Effector memory CD8-positive, alpha-beta T cell (primary cell): ENCODE results near the gene FAM185A.
"Not testable (repeated sequence)": the region's sequence is repeated elsewhere in the genome, so short reads cannot be mapped to it uniquely, and the experiment has no call there.

Experiments
- ATAC-seq: fragments of 150-1000 bp; cut with Tn5 transposase; replicated peaks from 2 replicates; pipeline ENCODE4 v1.10.0; 2021; ENCODE audit warnings: mild to moderate bottlenecking, moderate library complexity
- DNase-seq, 3 experiments: peaks; one replicate each; pipeline ENCODE4 v3.0.0; 2021
- H3K27ac Mint-ChIP-seq, 2 donors: one replicate each; pipeline ENCODE4 v1.8.0; 2022; ENCODE audit warnings: mild to moderate bottlenecking in 2 of 2, mixed read lengths in 2 of 2, moderate library complexity in 2 of 2
- H3K27me3 Mint-ChIP-seq, 2 donors: one replicate each; pipeline ENCODE4 v1.8.0; 2022; ENCODE audit warnings: mixed read lengths in 2 of 2
- H3K36me3 Mint-ChIP-seq: one replicate; pipeline ENCODE4 v1.8.0; 2022; ENCODE audit warnings: mild to moderate bottlenecking, moderate library complexity, mixed read lengths; ENCODE audit not compliant: insufficient read depth
- H3K4me1 Mint-ChIP-seq, 2 donors: one replicate each; pipeline ENCODE4 v1.8.0; 2022; ENCODE audit warnings: low read depth in 2 of 2, mixed read lengths in 2 of 2
- H3K4me3 Mint-ChIP-seq, 2 donors: one replicate each; pipeline ENCODE4 v1.8.0; 2022; ENCODE audit warnings: mild to moderate bottlenecking in 2 of 2, mixed read lengths in 2 of 2, moderate library complexity in 2 of 2
- H3K9me3 Mint-ChIP-seq, 2 donors: one replicate each; pipeline ENCODE4 v1.8.0; 2022; ENCODE audit warnings: mixed read lengths in 2 of 2

Gene FAM185A

DNA sequence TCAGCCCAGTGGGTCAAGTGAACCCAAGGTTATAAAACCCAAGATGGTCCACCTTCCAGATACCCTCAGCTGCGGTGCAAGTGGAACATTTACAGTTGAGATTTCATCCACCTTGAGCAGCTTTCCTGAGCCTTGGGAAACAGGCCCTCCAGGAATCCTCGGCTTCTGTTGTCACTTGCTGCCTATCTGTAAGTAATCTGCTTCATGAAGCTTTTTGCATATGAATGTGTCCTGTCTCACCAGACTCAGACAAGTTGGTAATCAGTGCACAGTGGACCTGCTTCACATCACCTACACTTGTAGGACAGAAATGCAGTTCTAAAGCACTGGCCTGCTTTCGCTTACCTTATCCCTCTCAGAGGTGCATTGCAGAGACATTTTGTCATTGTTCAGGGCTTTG lies 80.3 kb downstream of the FAM185A start:
- H3K27ac Mint-ChIP-seq: no peak overlapping the region
- no peak overlapping the region for H3K4me3 Mint-ChIP-seq
- H3K4me1 Mint-ChIP-seq: no peaks in the 10 kb centered on the region
- DNase-seq (no peak), ATAC-seq (no peak)
- peaks cover 5% of the 10 kb centered on the region for H3K36me3 Mint-ChIP-seq
- no peaks in the 10 kb centered on the region for H3K27me3 Mint-ChIP-seq
- no peaks in the 10 kb centered on the region for H3K9me3 Mint-ChIP-seq

DNA sequence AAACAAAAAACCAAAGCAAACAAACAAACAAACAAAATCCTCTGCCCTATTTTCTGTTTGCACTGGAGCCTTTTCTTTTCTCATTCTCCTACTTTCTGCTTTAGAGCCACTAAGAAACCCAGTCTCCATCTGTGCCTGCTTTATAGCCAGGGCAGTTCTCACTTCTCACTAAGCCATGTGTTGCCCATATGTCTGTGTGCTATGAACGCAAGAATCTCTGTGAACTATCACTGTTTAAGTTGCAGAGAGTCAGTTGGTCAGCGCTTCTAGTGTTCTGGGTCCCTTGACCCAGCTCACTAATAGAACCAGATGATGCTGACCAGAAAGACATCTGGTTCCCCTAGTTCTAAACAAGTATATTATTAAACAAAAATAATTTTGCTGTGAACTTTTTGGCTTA lies 81.4 kb downstream of the FAM185A start:
- H3K27ac Mint-ChIP-seq: no peak overlapping the region
- DNase-seq: no peak
- no peaks in the 10 kb centered on the region for H3K9me3 Mint-ChIP-seq
- no peak overlapping the region for H3K4me3 Mint-ChIP-seq
- H3K4me1 Mint-ChIP-seq: no peaks in the 10 kb centered on the region
- H3K36me3 Mint-ChIP-seq: no peaks in the 10 kb centered on the region
- no peaks in the 10 kb centered on the region for H3K27me3 Mint-ChIP-seq
- no peak for ATAC-seq

GRCh38 chr7:102832674-102833073 lies 83.9 kb downstream of the FAM185A start:
- ATAC-seq (no peak), DNase-seq (no peak)
- H3K36me3 Mint-ChIP-seq: no peaks in the 10 kb centered on the region
- no peaks in the 10 kb centered on the region for H3K4me1 Mint-ChIP-seq
- H3K27me3 Mint-ChIP-seq: no peaks in the 10 kb centered on the region
- H3K4me3 Mint-ChIP-seq: no peak overlapping the region
- no peaks in the 10 kb centered on the region for H3K9me3 Mint-ChIP-seq
- H3K27ac Mint-ChIP-seq: no peak overlapping the region

DNA sequence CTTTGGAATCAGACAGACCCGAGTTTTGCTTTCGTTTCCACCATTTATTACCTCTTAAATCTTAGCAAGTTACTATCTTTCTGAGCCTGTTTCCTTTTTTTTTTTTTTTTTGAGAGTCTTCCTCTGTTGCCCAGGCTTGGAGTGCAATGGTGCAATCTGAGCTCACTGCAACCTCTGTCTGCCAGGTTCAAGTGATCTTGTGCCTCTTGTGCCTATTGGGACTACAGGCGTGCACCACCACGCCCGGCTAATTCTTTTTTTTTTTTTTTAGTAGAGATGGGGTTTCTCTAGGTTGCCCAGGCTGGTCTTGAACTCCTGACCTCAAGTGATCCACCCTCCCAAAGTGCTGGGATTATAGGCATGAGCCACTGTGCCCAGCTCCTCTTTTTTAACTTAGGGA lies 84.5 kb downstream of the FAM185A start:
- no peaks in the 10 kb centered on the region for H3K27me3 Mint-ChIP-seq
- DNase-seq: no peak
- no peak for ATAC-seq
- no peaks in the 10 kb centered on the region for H3K9me3 Mint-ChIP-seq
- no peak overlapping the region for H3K4me3 Mint-ChIP-seq
- no peak overlapping the region for H3K27ac Mint-ChIP-seq
- H3K36me3 Mint-ChIP-seq: no peaks in the 10 kb centered on the region
- H3K4me1 Mint-ChIP-seq: no peaks in the 10 kb centered on the region

DNA sequence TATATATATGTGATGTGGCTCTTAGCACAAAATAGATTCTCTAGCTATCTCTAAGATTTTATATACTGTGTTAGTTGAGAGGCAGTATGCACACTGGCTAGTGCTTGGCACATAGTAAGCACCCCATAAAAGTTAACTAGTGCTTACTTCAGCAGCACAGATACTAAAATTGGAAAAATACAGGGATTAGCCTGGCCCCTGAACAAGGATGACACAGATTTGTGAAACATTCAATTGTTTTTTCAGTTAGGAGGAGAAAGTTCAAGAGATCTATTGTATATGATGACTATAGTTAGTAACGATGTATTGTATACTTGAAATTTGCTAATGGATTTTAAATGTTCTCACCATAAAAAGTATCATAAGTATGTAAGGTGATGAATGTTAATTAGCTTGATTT lies 85.7 kb downstream of the FAM185A start:
- no peak overlapping the region for H3K4me3 Mint-ChIP-seq
- ATAC-seq (no peak), DNase-seq (no peak)
- H3K4me1 Mint-ChIP-seq: no peaks in the 10 kb centered on the region
- no peak overlapping the region for H3K27ac Mint-ChIP-seq
- no peaks in the 10 kb centered on the region for H3K9me3 Mint-ChIP-seq
- H3K36me3 Mint-ChIP-seq: no peaks in the 10 kb centered on the region
- no peaks in the 10 kb centered on the region for H3K27me3 Mint-ChIP-seq

GRCh38 chr7:102834999-102835398 lies 86.2 kb downstream of the FAM185A start:
- ATAC-seq: no peak
- DNase-seq: no peak
- H3K4me1 Mint-ChIP-seq: no peaks in the 10 kb centered on the region
- H3K27me3 Mint-ChIP-seq: no peaks in the 10 kb centered on the region
- H3K9me3 Mint-ChIP-seq: no peaks in the 10 kb centered on the region
- H3K4me3 Mint-ChIP-seq: no peak overlapping the region
- no peaks in the 10 kb centered on the region for H3K36me3 Mint-ChIP-seq
- H3K27ac Mint-ChIP-seq: no peak overlapping the region

GRCh38 chr7:102836191-102836919 lies 87.6 kb downstream of the FAM185A start:
- H3K4me1 Mint-ChIP-seq: no peaks in the 10 kb centered on the region
- no peak overlapping the region for H3K4me3 Mint-ChIP-seq
- ATAC-seq (no peak), DNase-seq (no peak)
- H3K9me3 Mint-ChIP-seq: no peaks in the 10 kb centered on the region
- no peaks in the 10 kb centered on the region for H3K36me3 Mint-ChIP-seq
- no peaks in the 10 kb centered on the region for H3K27me3 Mint-ChIP-seq
- no peak overlapping the region for H3K27ac Mint-ChIP-seq

DNA sequence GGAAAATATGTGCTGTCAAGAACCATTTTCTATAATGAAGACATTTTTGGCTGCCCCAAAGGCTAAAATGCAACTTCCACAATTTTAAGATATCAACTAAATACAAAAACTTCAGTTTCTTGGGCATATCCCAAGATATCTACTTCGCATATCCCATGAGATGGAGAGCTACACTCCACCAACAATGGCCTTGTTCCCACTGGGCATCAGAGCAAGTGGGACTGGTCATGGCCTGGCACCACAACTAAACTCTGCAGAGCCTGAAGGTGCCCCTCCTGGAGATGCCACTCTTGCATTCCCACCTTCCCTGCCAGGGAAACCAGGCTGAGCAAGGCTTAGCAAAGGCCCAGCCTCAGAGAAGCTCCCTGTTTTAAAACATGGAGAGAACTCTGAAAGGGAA lies 88.2 kb downstream of the FAM185A start:
- Mint-ChIP-seq H3K4me1 (no peaks in the 10 kb centered on the region), H3K4me3 (no peak overlapping the region), H3K36me3 (no peaks in the 10 kb centered on the region), H3K9me3 (no peaks in the 10 kb centered on the region), H3K27ac (no peak overlapping the region), H3K27me3 (no peaks in the 10 kb centered on the region)
- ATAC-seq (no peak), DNase-seq (no peak)

DNA sequence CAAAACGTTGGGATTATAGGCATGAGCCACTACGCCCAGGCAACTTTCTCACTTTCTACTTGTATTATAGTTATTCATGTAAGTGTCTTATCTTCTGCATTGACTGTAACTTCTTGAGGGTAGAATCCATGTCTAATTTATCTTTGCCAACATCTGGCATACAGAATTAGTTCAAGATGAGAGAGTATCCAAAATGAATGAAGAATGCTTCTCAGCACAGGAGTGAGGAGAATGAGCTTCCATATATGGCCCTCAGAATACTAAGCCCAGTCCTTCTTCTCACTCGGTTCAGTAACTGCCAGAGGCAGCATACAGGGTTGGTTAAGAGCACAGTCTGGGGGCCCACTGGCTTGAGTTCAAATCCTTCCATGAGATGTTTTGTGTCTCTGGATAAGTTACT lies 89.0 kb downstream of the FAM185A start:
- Mint-ChIP-seq H3K27ac (no peak overlapping the region), H3K9me3 (no peaks in the 10 kb centered on the region), H3K36me3 (no peaks in the 10 kb centered on the region), H3K4me3 (no peak overlapping the region), H3K27me3 (no peaks in the 10 kb centered on the region), H3K4me1 (no peaks in the 10 kb centered on the region)
- ATAC-seq (no peak), DNase-seq (no peak)

DNA sequence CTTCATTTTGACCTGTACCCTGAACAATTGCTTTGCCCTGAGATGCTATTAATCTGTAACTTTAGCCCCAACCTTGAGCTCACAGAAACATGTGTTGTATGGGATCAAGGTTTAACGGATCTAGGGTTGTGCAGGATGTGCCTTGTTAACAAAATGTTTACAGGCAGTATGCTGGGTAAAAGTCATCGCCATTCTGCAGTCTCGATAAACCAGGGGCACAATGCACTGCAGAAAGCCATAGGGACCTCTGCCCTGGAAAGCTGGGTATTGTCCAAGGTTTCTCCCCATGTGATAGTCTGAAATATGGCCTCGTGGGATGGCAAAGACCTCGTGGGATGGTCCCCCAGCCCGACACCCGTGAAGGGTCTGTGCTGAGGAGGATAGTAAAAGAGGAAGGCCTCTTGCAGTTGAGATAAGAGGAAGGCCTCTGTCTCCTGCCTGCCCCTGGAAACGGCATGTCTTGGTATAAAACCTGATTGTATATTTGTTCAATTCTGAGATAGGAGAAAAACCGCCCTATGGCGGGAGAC lies 89.8 kb downstream of the FAM185A start:
- not testable (repeated sequence) for DNase-seq, H3K27me3 Mint-ChIP-seq, H3K9me3 Mint-ChIP-seq, ATAC-seq, H3K4me3 Mint-ChIP-seq, H3K36me3 Mint-ChIP-seq, H3K27ac Mint-ChIP-seq, H3K4me1 Mint-ChIP-seq

GRCh38 chr7:102840404-102840803 lies 91.6 kb downstream of the FAM185A start:
- Mint-ChIP-seq H3K4me1 (no peaks in the 10 kb centered on the region), H3K36me3 (no peaks in the 10 kb centered on the region), H3K27ac (no peak overlapping the region), H3K4me3 (no peak overlapping the region), H3K9me3 (no peaks in the 10 kb centered on the region), H3K27me3 (no peaks in the 10 kb centered on the region)
- no peak for ATAC-seq
- no peak for DNase-seq

- Mint-ChIP-seq H3K27me3 (no peaks in the 10 kb centered on the region), H3K4me3 (no peak overlapping the region), H3K27ac (no peak overlapping the region), H3K36me3 (no peaks in the 10 kb centered on the region), H3K4me1 (no peaks in the 10 kb centered on the region), H3K9me3 (no peaks in the 10 kb centered on the region)
- ATAC-seq (no peak), DNase-seq (no peak)
Observed at GRCh38 chr7:102841290-102841689, 92.5 kb downstream of the FAM185A start.

DNA sequence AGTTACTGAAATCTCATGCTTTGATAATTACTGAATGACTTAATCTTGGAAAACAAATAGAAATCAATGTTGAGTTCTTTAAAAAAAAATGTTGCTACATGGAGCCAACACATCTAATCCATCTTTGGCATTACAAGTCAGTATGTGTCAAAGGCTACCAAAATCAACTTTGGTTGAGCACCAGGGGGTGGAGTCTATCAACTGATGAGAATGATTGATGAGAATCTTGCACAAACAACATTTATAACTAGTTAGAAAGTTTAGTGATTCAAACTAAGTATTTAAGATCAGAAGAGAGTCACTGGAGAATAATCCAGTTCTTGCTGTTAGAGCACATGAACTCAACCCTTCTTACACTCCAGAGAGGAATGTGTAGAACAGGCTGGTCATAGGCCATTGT lies 93.5 kb downstream of the FAM185A start:
- DNase-seq (no peak), ATAC-seq (no peak)
- Mint-ChIP-seq H3K4me3 (no peak overlapping the region), H3K9me3 (no peaks in the 10 kb centered on the region), H3K27me3 (no peaks in the 10 kb centered on the region), H3K36me3 (no peaks in the 10 kb centered on the region), H3K4me1 (no peaks in the 10 kb centered on the region), H3K27ac (no peak overlapping the region)

DNA sequence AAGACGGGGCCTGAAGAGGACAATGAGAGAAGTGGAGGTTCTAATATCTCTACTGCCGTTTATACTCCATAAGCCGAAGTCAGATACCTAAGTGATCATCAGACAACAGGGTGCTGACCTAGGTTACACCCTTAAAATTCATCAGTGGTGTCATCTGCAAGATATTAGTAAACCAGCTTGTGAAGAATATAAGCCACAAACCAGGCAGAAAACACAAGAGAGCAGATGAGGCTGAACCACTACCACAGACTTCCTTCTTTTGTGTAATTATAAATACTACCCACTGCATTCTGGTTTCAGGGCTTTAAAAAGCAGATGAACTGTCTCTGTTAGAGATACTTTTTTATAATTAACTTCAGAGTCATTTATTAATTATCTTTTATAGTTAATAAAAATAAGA lies 95.1 kb downstream of the FAM185A start:
- H3K27ac Mint-ChIP-seq: no peak overlapping the region
- ATAC-seq (no peak), DNase-seq (no peak)
- H3K9me3 Mint-ChIP-seq: no peaks in the 10 kb centered on the region
- no peaks in the 10 kb centered on the region for H3K27me3 Mint-ChIP-seq
- H3K36me3 Mint-ChIP-seq: no peaks in the 10 kb centered on the region
- no peaks in the 10 kb centered on the region for H3K4me1 Mint-ChIP-seq
- no peak overlapping the region for H3K4me3 Mint-ChIP-seq

DNA sequence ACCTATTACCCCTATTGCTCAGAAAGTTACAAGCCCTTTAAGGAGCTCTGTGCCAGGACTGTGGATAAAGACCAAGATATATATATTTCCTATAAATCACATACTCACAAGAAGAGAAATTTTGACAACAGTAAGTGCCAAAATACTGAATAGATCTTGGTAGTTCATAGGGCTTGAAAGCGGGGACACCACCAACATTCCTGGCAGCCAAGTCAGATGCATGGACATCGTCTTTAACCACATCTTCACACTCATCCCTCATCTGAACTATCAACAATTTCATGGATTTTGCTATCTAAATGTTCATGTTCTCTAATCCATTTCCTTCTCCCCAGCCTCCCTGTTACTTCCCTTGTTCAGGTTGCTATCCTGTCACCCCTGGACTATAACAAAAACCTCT lies 96.5 kb downstream of the FAM185A start:
- Mint-ChIP-seq H3K9me3 (no peaks in the 10 kb centered on the region), H3K4me3 (no peak overlapping the region), H3K36me3 (no peaks in the 10 kb centered on the region), H3K27ac (no peak overlapping the region), H3K27me3 (no peaks in the 10 kb centered on the region), H3K4me1 (no peaks in the 10 kb centered on the region)
- DNase-seq (no peak), ATAC-seq (no peak)
